Measurements from ENCODE around the gene SLIT3. TPM values are rescaled to one million over a fixed set of nuclear protein-coding genes. Genes with fewer than 3 reads are reported as not detected.
A peak's percentile ranks its signal among the peaks of the same experiment; 100 is the strongest.

SLIT3 gene
- total and polyA plus RNA-seq, 2 donors from 2014 or later: 14.5 to 54.1 TPM

- H3K4me3 ChIP-seq (ENCODE audit: low read length in 3 of 3): no peak overlapping the region
- no peaks in the 10 kb centered on the region for H3K9me3 ChIP-seq (ENCODE audit: control insufficient read depth in 2 of 3, insufficient read depth in 1 of 3, low read length in 3 of 3)
- no peaks in the 10 kb centered on the region for H3K4me1 ChIP-seq (ENCODE audit: control insufficient read depth in 2 of 3, insufficient read depth in 2 of 3, low read depth in 1 of 3, low read length in 3 of 3)
- DNase-seq (peak; percentile 70 to 90 (median 75)), FAIRE-seq (no peak)
- no peaks in the 10 kb centered on the region for H3K36me3 ChIP-seq (ENCODE audit: control insufficient read depth in 2 of 3, insufficient read depth in 3 of 3, low read length in 3 of 3)
- intact Hi-C loops (cut with DNase I): no loop called here
- no peak overlapping the region for H3K27ac ChIP-seq (ENCODE audit: low read depth in 2 of 2, low read length in 2 of 2)
- no peaks in the 10 kb centered on the region for H3K27me3 ChIP-seq (ENCODE audit: control insufficient read depth, insufficient read depth, low read length)
- peak; percentile 63 for TF ChIP-seq CTCF (IDR thresholded peaks at IDR 0.05; ENCODE audit: borderline replicate concordance, extremely low read depth, insufficient read depth)
- H3K9ac ChIP-seq (ENCODE audit: low read length in 3 of 3): no peak overlapping the region
Measured at GRCh38 chr5:168947212-168947868, 353.6 kb downstream of the SLIT3 start.

DNA sequence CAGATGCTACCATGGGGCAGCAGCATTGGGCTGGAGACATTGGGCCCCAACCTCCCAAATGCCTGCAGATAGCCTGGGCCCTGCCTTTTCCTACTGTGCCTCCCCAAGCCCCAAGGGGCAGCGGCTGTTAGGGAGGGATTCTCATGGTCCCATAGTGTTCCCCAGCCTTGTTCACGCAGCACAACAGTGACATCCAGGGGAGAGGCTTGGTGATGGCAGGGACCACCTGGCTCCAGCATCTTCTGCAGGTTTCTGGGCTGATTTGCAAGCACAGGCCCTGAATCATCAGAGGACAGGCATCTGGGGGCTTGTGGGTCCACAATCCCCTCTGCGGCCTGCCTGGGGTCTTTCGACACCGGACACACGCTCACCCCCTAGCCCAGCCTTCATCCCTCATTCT, 354.6 kb downstream of the SLIT3 start:
- no peak for FAIRE-seq
- no peaks in the 10 kb centered on the region for H3K4me1 ChIP-seq (ENCODE audit: control insufficient read depth in 2 of 3, insufficient read depth in 2 of 3, low read depth in 1 of 3, low read length in 3 of 3)
- no peak overlapping the region for H3K27ac ChIP-seq (ENCODE audit: low read depth in 2 of 2, low read length in 2 of 2)
- peak in 4 of 5 donors; percentile 56 to 71 (median 62) for DNase-seq
- no peaks in the 10 kb centered on the region for H3K9me3 ChIP-seq (ENCODE audit: control insufficient read depth in 2 of 3, insufficient read depth in 1 of 3, low read length in 3 of 3)
- intact Hi-C loops (cut with DNase I): no loop called here
- no peaks in the 10 kb centered on the region for H3K36me3 ChIP-seq (ENCODE audit: control insufficient read depth in 2 of 3, insufficient read depth in 3 of 3, low read length in 3 of 3)
- no peak overlapping the region for H3K4me3 ChIP-seq (ENCODE audit: low read length in 3 of 3)
- TF ChIP-seq CTCF (IDR thresholded peaks at IDR 0.05; ENCODE audit: borderline replicate concordance, extremely low read depth, insufficient read depth): no peak
- H3K27me3 ChIP-seq (ENCODE audit: control insufficient read depth, insufficient read depth, low read length): no peaks in the 10 kb centered on the region
- no peak overlapping the region for H3K9ac ChIP-seq (ENCODE audit: low read length in 3 of 3)

DNA sequence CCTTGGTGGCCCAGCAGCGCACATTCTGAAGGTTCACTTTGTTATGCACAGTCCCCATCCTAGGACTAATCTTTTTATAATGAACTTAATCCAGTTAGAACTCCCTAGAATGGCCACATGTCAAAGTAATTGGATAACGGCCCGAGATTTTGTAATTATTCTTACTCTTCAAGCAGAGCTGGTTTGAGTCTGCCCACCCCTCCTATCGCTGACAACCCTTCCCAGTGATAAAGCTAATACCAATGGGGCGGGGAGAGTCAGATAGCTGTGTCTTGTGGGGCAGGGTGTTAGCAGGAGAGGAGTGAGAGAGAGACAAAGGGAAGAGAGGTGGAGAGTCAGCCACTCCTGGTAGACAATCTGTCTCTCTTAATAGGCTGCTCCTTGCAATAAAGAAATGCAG, 356.9 kb downstream of the SLIT3 start:
- Histone ChIP-seq H3K36me3 (ENCODE audit: control insufficient read depth in 2 of 3, insufficient read depth in 3 of 3, low read length in 3 of 3) (no peaks in the 10 kb centered on the region), H3K9ac (ENCODE audit: low read length in 3 of 3) (no peak overlapping the region), H3K9me3 (ENCODE audit: control insufficient read depth in 2 of 3, insufficient read depth in 1 of 3, low read length in 3 of 3) (no peaks in the 10 kb centered on the region), H3K4me3 (ENCODE audit: low read length in 3 of 3) (no peak overlapping the region), H3K27me3 (ENCODE audit: control insufficient read depth, insufficient read depth, low read length) (no peaks in the 10 kb centered on the region), H3K27ac (ENCODE audit: low read depth in 2 of 2, low read length in 2 of 2) (no peak overlapping the region), H3K4me1 (ENCODE audit: control insufficient read depth in 2 of 3, insufficient read depth in 2 of 3, low read depth in 1 of 3, low read length in 3 of 3) (no peaks in the 10 kb centered on the region)
- intact Hi-C loops (cut with DNase I): no loop called here
- FAIRE-seq (no peak), DNase-seq (peak in 1 of 5 donors; percentile 40)
- no peak for TF ChIP-seq CTCF (IDR thresholded peaks at IDR 0.05; ENCODE audit: borderline replicate concordance, extremely low read depth, insufficient read depth)
